HepG2 (cell line): ENCODE data around the gene PHF21B. TPM values are rescaled to one million over a fixed set of nuclear protein-coding genes. Genes with fewer than 3 reads are reported as not detected.

ENCODE experiments used
- ATAC-seq: fragments of 200-7000 bp; cut with Tn5 transposase; 3 replicates; pipeline ENCODE4 v1.9.1; 2020; ENCODE audit warnings: mild to moderate bottlenecking, moderate library complexity
- BruUV-seq: library from RNA; stranded (reverse); fragments of 400-500 nt; replicated peaks from 2 replicates; lab custom pipeline; 2021; lab: Mats Ljungman, UMichigan
- CTCF ChIA-PET: fragments of 300-600 bp; formaldehyde crosslinking; extraction: SDS; loops from one replicate; lab custom pipeline; 2021; ENCODE audit warnings: low total read pairs, inconsistent platforms, low intra/inter-chr PET ratio; lab: Yijun Ruan, JAX
- POLR2A ChIA-PET: fragments of 350-600 bp; sonication (Branson Sonifier 250); formaldehyde crosslinking; loops from one replicate; lab custom pipeline; 2020; ENCODE audit warnings: antibody characterized with exemption, inconsistent platforms; lab: Yijun Ruan, JAX
- DNase-seq: peaks from one replicate; pipeline ENCODE4 v3.0.0-alpha.2; 2015; ENCODE audit warnings: low spot score
- FAIRE-seq: peaks from 3 replicates; lab custom pipeline; 2011; peaks lifted over from hg19 to GRCh38; lab: Jason Lieb, UNC
- H2AFZ ChIP-seq: one replicate; pipeline ENCODE4 v1.6.1; 2011; ENCODE audit warnings: low read length, inconsistent platforms
- H3K27ac ChIP-seq: fragments of 300-600 bp; 3 replicates; pipeline ENCODE4 v1.8.0; 2011; ENCODE audit warnings: mixed run types, mild to moderate bottlenecking, mixed read lengths, low read length, inconsistent platforms; ENCODE audit not compliant: insufficient read depth; ENCODE audit errors: extremely low read length
- H3K27me3 ChIP-seq, 2 experiments: fragments of 200-600 bp in 1 of 2; 2 replicates in 1 of 2; 3 replicates in 1 of 2; pipeline versions ENCODE4 v1.6.0 to v1.8.0; 2011; ENCODE audit warnings: low read length in 2 of 2, mild to moderate bottlenecking in 2 of 2, moderate library complexity in 2 of 2, inconsistent platforms in 1 of 2; ENCODE audit not compliant: insufficient read depth in 2 of 2, control insufficient read depth in 1 of 2
- H3K36me3 ChIP-seq, 2 experiments: fragments of 200-600 bp in 1 of 2; replicated peaks in 1 of 2; 2 replicates in 1 of 2; 3 replicates in 1 of 2; pipeline versions ENCODE4 v1.5.1 to v1.8.0; 2011; ENCODE audit warnings: low read length in 2 of 2, inconsistent platforms in 1 of 2; ENCODE audit not compliant: insufficient read depth in 2 of 2, control insufficient read depth in 1 of 2
- H3K4me1 ChIP-seq: 2 replicates; pipeline ENCODE4 v1.5.1; 2012; ENCODE audit warnings: low read length, inconsistent platforms; ENCODE audit not compliant: insufficient read depth
- H3K4me2 ChIP-seq: 2 replicates; pipeline ENCODE4 v1.6.0; 2011; ENCODE audit warnings: low read depth, low read length, inconsistent platforms
- H3K4me3 ChIP-seq, 3 experiments: fragments of 200-600 bp in 1 of 3; sonication (generic), shearing (Covaris generic) in 1 of 3; replicated peaks in 1 of 3; 2 replicates each; pipeline ENCODE4 v1.5.1; 2011 to 2016; ENCODE audit warnings: low read length in 3 of 3, inconsistent platforms in 2 of 3, low read depth in 2 of 3, mild to moderate bottlenecking in 2 of 3, control low read depth in 1 of 3, mixed read lengths in 1 of 3; ENCODE audit not compliant: insufficient read depth in 1 of 3
- H3K79me2 ChIP-seq: one replicate; pipeline ENCODE4 v1.6.1; 2011; ENCODE audit warnings: low read length, inconsistent platforms; ENCODE audit not compliant: insufficient read depth
- H3K9ac ChIP-seq: 2 replicates; pipeline ENCODE4 v1.6.0; 2011; ENCODE audit warnings: mild to moderate bottlenecking, low read depth, low read length, inconsistent platforms; ENCODE audit not compliant: insufficient read depth
- H3K9me3 ChIP-seq: 2 replicates; pipeline ENCODE4 v1.5.1; 2012; ENCODE audit warnings: mild to moderate bottlenecking, low read length
- H4K20me1 ChIP-seq: 2 replicates; pipeline ENCODE4 v1.6.0; 2011; ENCODE audit warnings: inconsistent platforms, mild to moderate bottlenecking, low read length, moderate library complexity; ENCODE audit not compliant: insufficient read depth
- HOXA7 ChIP-seq: sonication (generic); formaldehyde crosslinking; IDR thresholded peaks from 2 replicates; pipeline ENCODE4 v1.8.1; 2022; ENCODE audit warnings: mild to moderate bottlenecking, missing genetic modification reagents, moderate library complexity
- MXD1 ChIP-seq: sonication (generic); formaldehyde crosslinking; IDR thresholded peaks from 2 replicates; pipeline ENCODE4 v1.4.0; 2020; ENCODE audit warnings: mild to moderate bottlenecking, missing genetic modification reagents
- NFE2 ChIP-seq: sonication (generic); formaldehyde crosslinking; IDR thresholded peaks from 2 replicates; pipeline ENCODE4 v1.4.0; 2020; ENCODE audit warnings: missing genetic modification reagents
- PBX2 ChIP-seq: IDR thresholded peaks from 2 replicates; pipeline ENCODE4 v1.6.1; 2016; ENCODE audit warnings: control low read depth
- PRDM10 ChIP-seq: sonication (generic); formaldehyde crosslinking; IDR thresholded peaks from 2 replicates; pipeline ENCODE4 v1.4.0; 2020; ENCODE audit warnings: low read depth, missing genetic modification reagents
- SMYD3 ChIP-seq: sonication (generic); formaldehyde crosslinking; IDR thresholded peaks from 2 replicates; pipeline ENCODE4 v1.8.1; 2023; ENCODE audit warnings: mild to moderate bottlenecking, missing genetic modification reagents
- ZBTB1 ChIP-seq: sonication (generic); formaldehyde crosslinking; IDR thresholded peaks from 2 replicates; pipeline ENCODE4 v1.4.0; 2020; ENCODE audit warnings: missing genetic modification reagents, borderline replicate concordance
- ZNF556 ChIP-seq: sonication (generic); formaldehyde crosslinking; IDR thresholded peaks from 2 replicates; pipeline ENCODE4 v1.4.0; 2020; ENCODE audit warnings: mild to moderate bottlenecking, missing genetic modification reagents, borderline replicate concordance
- ZNF761 ChIP-seq: sonication (generic); formaldehyde crosslinking; conservative IDR thresholded peaks from 2 replicates; pipeline ENCODE4 v1.4.0; 2020; ENCODE audit warnings: mild to moderate bottlenecking, missing genetic modification reagents
- ZNF766 ChIP-seq: sonication (generic); formaldehyde crosslinking; IDR thresholded peaks from 2 replicates; pipeline ENCODE4 v1.5.0; 2020; ENCODE audit warnings: missing genetic modification reagents, borderline replicate concordance
- WGBS: methylation state at CpG from one replicate; pipeline ENCODE4 v1.1.6; 2017; ENCODE audit warnings: low lambda C conversion rate; 5-methylcytosine and 5-hydroxymethylcytosine counted together
- in situ Hi-C: cut with HindIII; loops from 2 replicates; pipeline ENCODE4 v1.10.0; 2017; ENCODE audit warnings: low pct_unique_long_range_greater_than_20kb; ENCODE audit not compliant: extremely low pct_ligation_motif_present
- intact Hi-C: fragments of 100-400 bp; cut with micrococcal nuclease; formaldehyde crosslinking; loops from one replicate; pipeline ENCODE4 v1.10.0; 2022; ENCODE audit not compliant: unreplicated experiment
- polyA plus RNA-seq, 8 experiments: library from polyadenylated mRNA; depleted of rRNA in 3 of 8; stranded (reverse) in 7 of 8; unstranded in 1 of 8; fragments of >200 nt; fragmentation: Illumina TruSeq in 4 of 8; extraction: Trizol in 4 of 8; gene quantifications; 2 replicates each; pipeline versions ENCODE4 v1.2.1 to v1.2.3, GENCODE V29; 2011 to 2016; ENCODE audit warnings: low read depth in 4 of 8, missing spikeins in 1 of 8, mixed read lengths in 1 of 8; ENCODE audit not compliant: insufficient read depth in 1 of 8
- total RNA-seq, 5 experiments: library from RNA; depleted of rRNA; stranded (reverse); fragments of >200 nt; fragmentation: Illumina TruSeq; extraction: Trizol; gene quantifications; 2 replicates each; pipeline ENCODE4 v1.2.3, GENCODE V29; 2016; ENCODE audit warnings: low read depth in 1 of 5
- TF ChIP-seq, protein P1 (sequence below): sonication (generic); formaldehyde crosslinking; IDR thresholded peaks from 2 replicates; pipeline ENCODE4 v1.9.0; 2021; ENCODE audit warnings: missing genetic modification reagents, borderline replicate concordance

PHF21B gene
- total and polyA plus RNA-seq, 2 of the 13 experiments (the other 11 are each of a cell fraction or from before 2014, with no cell fraction given) = not detected

GRCh38 chr22:44924710-44925109, 85.1 kb downstream of the PHF21B start:
- 6% methylated on average over 8 of the region's 8 CpGs for WGBS
- TF ChIP-seq HOXA7 (no peak), SMYD3 (no peak), ZNF556 (no peak), ZNF761 (no peak), PBX2 (CRISPR knock-in tag) (no peak), MXD1 (CRISPR knock-in tag) (no peak), NFE2 (CRISPR knock-in tag) (no peak), ZBTB1 (CRISPR knock-in tag) (no peak), PRDM10 (no peak), ZNF766 (CRISPR knock-in tag) (no peak)
- TF ChIP-seq, protein P1, sequence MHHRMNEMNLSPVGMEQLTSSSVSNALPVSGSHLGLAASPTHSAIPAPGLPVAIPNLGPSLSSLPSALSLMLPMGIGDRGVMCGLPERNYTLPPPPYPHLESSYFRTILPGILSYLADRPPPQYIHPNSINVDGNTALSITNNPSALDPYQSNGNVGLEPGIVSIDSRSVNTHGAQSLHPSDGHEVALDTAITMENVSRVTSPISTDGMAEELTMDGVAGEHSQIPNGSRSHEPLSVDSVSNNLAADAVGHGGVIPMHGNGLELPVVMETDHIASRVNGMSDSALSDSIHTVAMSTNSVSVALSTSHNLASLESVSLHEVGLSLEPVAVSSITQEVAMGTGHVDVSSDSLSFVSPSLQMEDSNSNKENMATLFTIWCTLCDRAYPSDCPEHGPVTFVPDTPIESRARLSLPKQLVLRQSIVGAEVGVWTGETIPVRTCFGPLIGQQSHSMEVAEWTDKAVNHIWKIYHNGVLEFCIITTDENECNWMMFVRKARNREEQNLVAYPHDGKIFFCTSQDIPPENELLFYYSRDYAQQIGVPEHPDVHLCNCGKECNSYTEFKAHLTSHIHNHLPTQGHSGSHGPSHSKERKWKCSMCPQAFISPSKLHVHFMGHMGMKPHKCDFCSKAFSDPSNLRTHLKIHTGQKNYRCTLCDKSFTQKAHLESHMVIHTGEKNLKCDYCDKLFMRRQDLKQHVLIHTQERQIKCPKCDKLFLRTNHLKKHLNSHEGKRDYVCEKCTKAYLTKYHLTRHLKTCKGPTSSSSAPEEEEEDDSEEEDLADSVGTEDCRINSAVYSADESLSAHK (CRISPR knock-in tag) = no peak

More at GRCh38 chr22:44924710-44925109, 85.1 kb downstream of the PHF21B start:
- Histone ChIP-seq H3K9ac (no peak overlapping the region), H2AFZ (no peak overlapping the region), H3K9me3 (no peaks in the 10 kb centered on the region), H3K4me1 (no peaks in the 10 kb centered on the region), H4K20me1 (no peaks in the 10 kb centered on the region), H3K79me2 (no peaks in the 10 kb centered on the region), H3K27ac (no peak overlapping the region), H3K4me3 (no peak overlapping the region), H3K27me3 (peaks cover 2 to 53% of the 10 kb centered on the region in 2 experiments), H3K36me3 (no peaks in the 10 kb centered on the region), H3K4me2 (no peak overlapping the region)
- in situ Hi-C loops = no loop called here
- ATAC-seq = no peak
- ChIA-PET POLR2A (no interaction called here), CTCF (no interaction called here)
- intact Hi-C loops = no loop called here
- DNase-seq = no peak
- no TSS peak for BruUV-seq
- FAIRE-seq = no peak
